Measurements from ENCODE around the gene TMEM108.

The TMEM108 gene

DNA sequence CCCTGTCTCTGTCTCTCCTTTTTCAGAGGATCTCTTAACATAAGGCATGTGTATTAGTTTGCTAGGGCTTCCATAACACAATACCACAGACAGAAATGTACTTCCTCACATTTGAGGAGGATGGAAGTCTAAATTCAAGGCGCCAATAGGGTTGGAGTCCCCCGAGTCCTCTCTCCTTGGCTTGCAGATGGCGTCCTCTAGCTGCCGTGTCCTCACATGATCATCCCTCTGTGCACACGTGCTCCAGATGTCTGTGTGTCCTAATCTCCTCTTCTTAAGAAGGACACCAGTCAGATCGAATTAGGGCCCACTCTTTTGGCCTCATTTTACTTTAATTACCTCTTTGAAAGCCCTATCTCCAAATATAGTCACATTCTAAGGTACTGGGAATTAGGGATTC is 338.6 kb downstream of the TMEM108 start (continued):
- no peak for TF ChIP-seq ZNF155 (tag by site-specific recombination; IDR thresholded peaks at IDR 0.05)
- TF ChIP-seq SP2 (tag by site-specific recombination; IDR thresholded peaks at IDR 0.05) = no peak
- no peak for TF ChIP-seq ZNF302 (tag by site-specific recombination; IDR thresholded peaks at IDR 0.05; ENCODE audit: low read depth)
- no peak for TF ChIP-seq ZNF16 (tag by site-specific recombination; IDR thresholded peaks at IDR 0.05; ENCODE audit: low read depth)
- TF ChIP-seq, protein P1, sequence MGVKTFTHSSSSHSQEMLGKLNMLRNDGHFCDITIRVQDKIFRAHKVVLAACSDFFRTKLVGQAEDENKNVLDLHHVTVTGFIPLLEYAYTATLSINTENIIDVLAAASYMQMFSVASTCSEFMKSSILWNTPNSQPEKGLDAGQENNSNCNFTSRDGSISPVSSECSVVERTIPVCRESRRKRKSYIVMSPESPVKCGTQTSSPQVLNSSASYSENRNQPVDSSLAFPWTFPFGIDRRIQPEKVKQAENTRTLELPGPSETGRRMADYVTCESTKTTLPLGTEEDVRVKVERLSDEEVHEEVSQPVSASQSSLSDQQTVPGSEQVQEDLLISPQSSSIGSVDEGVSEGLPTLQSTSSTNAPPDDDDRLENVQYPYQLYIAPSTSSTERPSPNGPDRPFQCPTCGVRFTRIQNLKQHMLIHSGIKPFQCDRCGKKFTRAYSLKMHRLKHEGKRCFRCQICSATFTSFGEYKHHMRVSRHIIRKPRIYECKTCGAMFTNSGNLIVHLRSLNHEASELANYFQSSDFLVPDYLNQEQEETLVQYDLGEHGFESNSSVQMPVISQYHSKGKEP (tag by site-specific recombination; IDR thresholded peaks at IDR 0.05) = no peak
- TF ChIP-seq ZNF10 (tag by site-specific recombination; IDR thresholded peaks at IDR 0.05) = no peak
- TF ChIP-seq, protein P2, sequence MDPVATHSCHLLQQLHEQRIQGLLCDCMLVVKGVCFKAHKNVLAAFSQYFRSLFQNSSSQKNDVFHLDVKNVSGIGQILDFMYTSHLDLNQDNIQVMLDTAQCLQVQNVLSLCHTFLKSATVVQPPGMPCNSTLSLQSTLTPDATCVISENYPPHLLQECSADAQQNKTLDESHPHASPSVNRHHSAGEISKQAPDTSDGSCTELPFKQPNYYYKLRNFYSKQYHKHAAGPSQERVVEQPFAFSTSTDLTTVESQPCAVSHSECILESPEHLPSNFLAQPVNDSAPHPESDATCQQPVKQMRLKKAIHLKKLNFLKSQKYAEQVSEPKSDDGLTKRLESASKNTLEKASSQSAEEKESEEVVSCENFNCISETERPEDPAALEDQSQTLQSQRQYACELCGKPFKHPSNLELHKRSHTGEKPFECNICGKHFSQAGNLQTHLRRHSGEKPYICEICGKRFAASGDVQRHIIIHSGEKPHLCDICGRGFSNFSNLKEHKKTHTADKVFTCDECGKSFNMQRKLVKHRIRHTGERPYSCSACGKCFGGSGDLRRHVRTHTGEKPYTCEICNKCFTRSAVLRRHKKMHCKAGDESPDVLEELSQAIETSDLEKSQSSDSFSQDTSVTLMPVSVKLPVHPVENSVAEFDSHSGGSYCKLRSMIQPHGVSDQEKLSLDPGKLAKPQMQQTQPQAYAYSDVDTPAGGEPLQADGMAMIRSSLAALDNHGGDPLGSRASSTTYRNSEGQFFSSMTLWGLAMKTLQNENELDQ (tag by site-specific recombination; IDR thresholded peaks at IDR 0.05; ENCODE audit: low read depth) = no peak

- Histone ChIP-seq H3K4me3 (ENCODE audit: low read depth, low read length) (no peak overlapping the region), H3K36me3 (ENCODE audit: control insufficient read depth in 2 of 2, insufficient read depth in 1 of 2, low read length in 2 of 2) (no peaks in the 10 kb centered on the region), H3K9me3 (ENCODE audit: control insufficient read depth, insufficient read depth, low read depth, low read length) (no peaks in the 10 kb centered on the region), H3K27ac (ENCODE audit: extremely low read depth, low read depth, low read length) (no peak overlapping the region), H3K4me1 (ENCODE audit: control insufficient read depth, insufficient read depth, low read length) (no peaks in the 10 kb centered on the region)
- TF ChIP-seq HOXC10 (CRISPR knock-in tag; IDR thresholded peaks at IDR 0.05) (no peak), ZNF654 (tag by site-specific recombination; IDR thresholded peaks at IDR 0.05; ENCODE audit: low read depth) (peak; percentile 38), ZSCAN16 (tag by site-specific recombination; IDR thresholded peaks at IDR 0.05) (peak; percentile 68; the same call in 1 of the 2 replicates), SCRT2 (tag by site-specific recombination; IDR thresholded peaks at IDR 0.05) (peak; percentile 76)
- ChIA-PET POLR2A (no interaction called here), CTCF (interaction anchor here (0.7 to 3.4 kb wide), 2 partner anchors 212 to 336 kb away, joined by 3 to 20 read pairs; no protein-coding TSS in a partner anchor)
These were observed 339.2 kb downstream of the TMEM108 start for GRCh38 chr3:133377396-133377795.

- Histone ChIP-seq H3K4me3 (ENCODE audit: low read depth, low read length) (no peak overlapping the region), H3K27ac (ENCODE audit: extremely low read depth, low read depth, low read length) (no peak overlapping the region)
- CTCF ChIA-PET = no interaction called here
- TF ChIP-seq ZNF792 (tag by site-specific recombination; IDR thresholded peaks at IDR 0.05) (no peak), TRIM28 (IDR thresholded peaks at IDR 0.05; ENCODE audit: borderline replicate concordance, low read length) (no peak), ZNF433 (tag by site-specific recombination; IDR thresholded peaks at IDR 0.05; ENCODE audit: low read depth) (no peak), ZNF521 (tag by site-specific recombination; IDR thresholded peaks at IDR 0.05) (no peak), MEIS1 (CRISPR knock-in tag; IDR thresholded peaks at IDR 0.05; ENCODE audit: borderline replicate concordance) (no peak), ZNF530 (tag by site-specific recombination; IDR thresholded peaks at IDR 0.05; ENCODE audit: low read depth) (no peak), ZNF138 (tag by site-specific recombination; IDR thresholded peaks at IDR 0.05; ENCODE audit: borderline replicate concordance) (no peak), ZNF518A (tag by site-specific recombination; conservative IDR thresholded peaks at IDR 0.05; ENCODE audit: low read depth) (no peak), ZNF324 (tag by site-specific recombination; IDR thresholded peaks at IDR 0.05) (no peak), ZNF621 (tag by site-specific recombination; IDR thresholded peaks at IDR 0.05) (no peak), OVOL3 (tag by site-specific recombination; IDR thresholded peaks at IDR 0.05) (no peak), ZNF274 (IDR thresholded peaks at IDR 0.05; ENCODE audit: low read length) (no peak), ZNF274 (tag by site-specific recombination; IDR thresholded peaks at IDR 0.05; ENCODE audit: borderline replicate concordance) (no peak)
- TF ChIP-seq, protein P3, sequence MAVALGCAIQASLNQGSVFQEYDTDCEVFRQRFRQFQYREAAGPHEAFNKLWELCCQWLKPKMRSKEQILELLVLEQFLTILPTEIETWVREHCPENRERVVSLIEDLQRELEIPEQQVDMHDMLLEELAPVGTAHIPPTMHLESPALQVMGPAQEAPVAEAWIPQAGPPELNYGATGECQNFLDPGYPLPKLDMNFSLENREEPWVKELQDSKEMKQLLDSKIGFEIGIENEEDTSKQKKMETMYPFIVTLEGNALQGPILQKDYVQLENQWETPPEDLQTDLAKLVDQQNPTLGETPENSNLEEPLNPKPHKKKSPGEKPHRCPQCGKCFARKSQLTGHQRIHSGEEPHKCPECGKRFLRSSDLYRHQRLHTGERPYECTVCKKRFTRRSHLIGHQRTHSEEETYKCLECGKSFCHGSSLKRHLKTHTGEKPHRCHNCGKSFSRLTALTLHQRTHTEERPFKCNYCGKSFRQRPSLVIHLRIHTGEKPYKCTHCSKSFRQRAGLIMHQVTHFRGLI (tag by site-specific recombination; IDR thresholded peaks at IDR 0.05) = no peak
These were observed 341.7 kb downstream of the TMEM108 start for GRCh38 chr3:133379926-133380325.

More at GRCh38 chr3:133379926-133380325, 341.7 kb downstream of the TMEM108 start:
- no peaks in the 10 kb centered on the region for H3K4me1 ChIP-seq (ENCODE audit: control insufficient read depth, insufficient read depth, low read length)
- H3K36me3 ChIP-seq (ENCODE audit: control insufficient read depth in 2 of 2, insufficient read depth in 1 of 2, low read length in 2 of 2) = no peaks in the 10 kb centered on the region
- POLR2A ChIA-PET = no interaction called here
- H3K9me3 ChIP-seq (ENCODE audit: control insufficient read depth, insufficient read depth, low read depth, low read length) = no peaks in the 10 kb centered on the region

All from HEK293 (cell line).